CD4-positive, alpha-beta T cell treated with Interleukin-10 for 1 hour (primary cell): ENCODE data around the gene LHFPL6.

Source experiments
- DNase-seq: peaks from one replicate; pipeline ENCODE4 v3.0.0-alpha.2; 2020

Gene LHFPL6

DNA sequence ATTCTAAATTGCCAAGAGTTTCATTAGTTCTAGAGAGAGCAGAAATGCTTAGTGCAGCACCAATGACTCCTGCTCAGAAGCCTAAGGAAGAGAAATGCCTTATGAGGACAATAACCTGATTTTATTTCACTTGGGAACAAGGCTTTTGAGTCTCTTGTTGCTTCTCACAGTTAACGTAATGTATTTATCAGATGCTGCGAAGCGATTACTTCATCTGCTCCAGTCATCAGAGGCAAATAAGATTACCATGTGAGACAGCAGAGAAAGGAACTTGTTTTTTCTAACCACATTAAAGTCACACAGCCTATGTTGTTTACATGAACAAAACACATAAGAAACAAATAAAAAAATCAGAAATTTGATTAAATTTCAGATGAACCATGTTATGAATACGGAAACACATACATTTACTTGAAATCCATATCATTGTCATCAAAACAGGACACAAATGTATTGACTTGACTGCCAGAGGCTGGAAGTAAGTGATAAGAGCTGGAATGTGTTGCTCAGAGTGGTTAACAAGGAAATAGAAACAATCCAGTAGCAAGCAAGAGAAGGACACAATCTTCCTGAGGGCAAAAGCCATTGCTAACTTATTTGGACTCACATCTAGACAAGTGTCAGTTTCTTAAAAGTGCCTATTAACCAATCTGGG, 147.3 kb downstream of the LHFPL6 start:
- no peak for DNase-seq

DNA sequence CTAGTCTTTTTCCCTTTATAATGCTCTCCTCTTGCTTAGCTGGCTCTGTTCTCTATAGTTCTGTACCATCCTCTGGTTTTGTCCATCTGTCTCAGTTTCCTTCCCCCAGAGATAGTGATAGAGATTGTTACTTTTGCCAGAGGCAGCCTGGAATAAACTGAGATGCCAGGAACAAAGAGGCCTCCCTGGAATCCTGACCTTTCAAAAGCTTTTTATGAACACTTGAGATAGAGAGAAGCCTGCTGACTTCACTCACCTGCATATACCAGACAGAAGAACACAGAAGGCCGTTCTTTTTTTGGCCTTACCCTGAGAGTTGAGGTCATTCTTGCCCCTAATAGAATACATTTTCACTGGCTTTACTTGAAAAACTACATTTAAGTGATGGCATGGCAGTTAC, 150.2 kb downstream of the LHFPL6 start:
- no peak for DNase-seq

DNA sequence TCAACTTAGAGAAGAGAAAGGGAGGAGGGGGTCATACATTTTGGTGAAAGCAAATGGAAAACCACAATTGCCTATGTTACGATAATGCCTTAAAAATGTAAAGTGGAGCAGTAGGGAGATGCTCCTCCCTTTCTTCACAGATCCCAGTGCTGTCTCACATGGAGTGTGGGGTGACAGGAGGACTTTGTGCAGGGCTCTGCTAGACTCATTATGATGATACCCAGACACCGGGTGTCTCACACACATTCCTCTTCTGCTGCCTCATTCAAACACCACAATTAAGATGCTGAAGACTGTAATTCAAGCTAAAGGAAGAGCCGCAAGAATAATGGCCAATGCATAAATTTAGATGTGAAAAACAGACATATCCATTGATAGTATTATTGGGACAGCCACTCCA, 150.6 kb downstream of the LHFPL6 start:
- no peak for DNase-seq

DNA sequence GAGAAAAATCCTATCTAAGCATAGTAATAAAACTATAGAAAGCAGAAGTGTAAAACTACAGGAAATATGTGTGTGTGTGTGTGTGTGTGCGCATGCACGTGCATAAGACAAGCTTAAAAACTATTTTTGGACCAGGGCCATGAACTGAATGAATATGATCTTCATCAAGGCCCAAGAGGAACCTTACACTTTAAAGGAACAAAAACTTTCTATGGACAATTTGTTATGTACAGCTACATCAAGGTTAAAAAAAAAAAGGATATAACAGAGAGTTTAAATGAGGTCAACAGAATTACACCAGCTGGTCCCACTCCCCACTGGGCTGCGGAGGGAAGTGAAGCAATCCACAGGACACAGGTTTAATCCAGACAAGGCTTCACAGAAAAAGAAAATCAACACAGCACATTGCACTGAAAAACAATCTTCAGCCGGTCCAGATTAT, 151.1 kb downstream of the LHFPL6 start:
- peak; percentile 6 for DNase-seq

DNA sequence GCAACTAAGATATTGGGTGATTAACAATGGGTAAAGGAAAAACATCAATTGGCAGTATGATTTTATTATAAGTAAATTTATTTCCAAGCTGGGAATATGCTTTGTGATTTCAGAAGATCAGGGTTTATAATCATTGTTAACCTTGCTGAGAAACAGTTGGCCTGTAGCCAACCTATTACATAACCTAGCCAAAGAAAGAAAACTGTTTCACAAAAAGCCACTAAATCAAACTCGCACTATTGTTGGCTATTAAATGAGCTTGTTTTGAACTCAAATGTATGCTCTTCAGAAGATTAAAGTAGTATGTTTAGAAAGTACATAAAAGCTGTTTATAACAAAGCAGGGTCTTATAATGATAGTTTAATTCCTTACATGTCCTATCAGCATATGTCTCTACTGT, 151.7 kb downstream of the LHFPL6 start:
- DNase-seq = peak; percentile 2

DNA sequence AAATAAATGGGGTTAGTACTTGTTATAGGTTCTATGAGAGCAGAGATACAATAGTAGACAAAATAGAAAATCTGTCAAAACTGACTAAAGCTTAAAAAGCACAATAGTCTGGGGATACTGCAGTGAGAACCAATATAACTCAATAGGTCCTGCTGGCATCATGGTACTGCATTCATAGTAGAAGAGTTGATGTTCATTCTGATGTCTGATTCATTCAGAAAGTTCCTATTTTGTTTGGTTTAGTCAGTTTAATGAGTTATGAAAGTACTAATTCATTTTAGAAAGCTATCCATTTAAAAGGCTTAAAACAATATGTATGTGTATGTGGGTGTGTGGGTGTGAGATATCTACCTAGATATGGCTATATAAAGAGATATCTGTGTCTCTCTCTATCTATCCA, 152.8 kb downstream of the LHFPL6 start:
- DNase-seq = no peak

DNA sequence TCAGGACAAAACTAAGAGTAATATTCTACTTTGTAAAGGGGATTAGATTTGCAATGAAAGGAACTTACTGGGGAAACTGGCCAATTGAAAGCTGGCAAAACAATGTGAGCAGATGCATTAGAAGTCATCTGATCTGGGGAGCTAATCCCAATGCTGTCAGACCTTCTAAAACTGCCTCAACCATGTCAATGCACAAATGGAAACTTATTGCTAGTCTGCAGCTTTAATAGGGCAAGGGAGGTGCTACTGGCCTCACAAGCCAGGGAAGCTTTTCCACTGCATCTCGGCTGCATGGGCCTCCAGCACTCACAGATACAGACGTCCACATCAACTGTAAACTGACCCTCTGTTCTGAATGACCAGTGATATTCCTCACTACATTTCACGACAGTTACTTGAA, 154.2 kb downstream of the LHFPL6 start:
- no peak for DNase-seq

DNA sequence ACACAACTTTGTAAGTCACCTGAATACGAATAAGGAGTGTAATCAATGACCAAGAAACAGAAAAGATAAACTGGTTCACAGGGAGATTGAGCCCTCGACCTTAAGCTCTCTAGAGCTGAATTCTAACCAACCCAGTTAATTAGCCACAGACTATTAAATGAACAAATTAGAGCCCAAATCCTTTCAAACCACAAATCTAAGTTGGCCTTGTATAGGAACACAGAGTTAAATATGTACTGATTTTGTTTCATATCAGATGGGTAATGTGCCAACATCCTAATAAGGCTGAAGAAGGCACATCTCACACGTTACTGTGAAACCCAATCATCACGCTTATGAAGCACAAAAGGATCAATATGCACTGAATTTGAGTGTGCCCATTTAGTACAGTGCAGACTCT, 156.1 kb downstream of the LHFPL6 start:
- no peak for DNase-seq

DNA sequence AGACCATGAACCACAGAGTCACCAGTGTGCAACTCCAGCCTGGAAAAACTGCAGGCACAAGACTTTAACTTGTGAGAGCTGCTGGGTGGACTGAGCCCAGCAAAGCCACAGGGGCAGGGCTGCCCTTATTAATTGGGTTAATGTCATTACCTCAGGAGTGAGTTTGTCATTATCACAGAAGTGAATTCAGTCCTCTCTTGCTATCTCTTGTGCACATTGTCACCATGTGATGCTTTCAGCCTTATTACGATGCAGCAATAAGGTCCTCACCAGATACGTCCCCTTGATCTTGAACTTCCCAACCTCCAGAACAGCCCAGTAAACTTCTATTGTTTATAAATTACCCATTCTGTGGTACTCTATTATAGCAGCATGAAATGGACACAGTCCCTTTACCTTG, 158.1 kb downstream of the LHFPL6 start:
- DNase-seq = no peak

DNA sequence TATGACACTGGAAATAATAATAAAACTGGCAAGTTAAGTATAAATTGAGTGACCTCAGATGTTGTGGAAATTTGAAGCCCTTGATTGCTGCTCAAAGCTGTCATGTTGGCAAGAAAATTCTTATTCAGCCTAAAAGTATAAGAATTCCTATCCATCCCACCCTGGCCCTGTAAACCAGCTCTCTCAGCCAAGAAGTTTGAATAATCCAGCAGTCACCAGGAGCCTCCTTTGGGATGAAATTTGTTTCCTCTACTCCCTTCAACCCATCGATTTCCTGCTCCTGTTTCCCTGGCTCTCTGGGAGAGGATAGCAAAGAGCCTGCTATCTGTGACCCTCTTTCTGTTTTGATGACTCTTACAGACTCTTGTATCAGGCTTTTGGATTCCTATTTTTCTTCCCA, 169.3 kb downstream of the LHFPL6 start:
- DNase-seq = no peak

DNA sequence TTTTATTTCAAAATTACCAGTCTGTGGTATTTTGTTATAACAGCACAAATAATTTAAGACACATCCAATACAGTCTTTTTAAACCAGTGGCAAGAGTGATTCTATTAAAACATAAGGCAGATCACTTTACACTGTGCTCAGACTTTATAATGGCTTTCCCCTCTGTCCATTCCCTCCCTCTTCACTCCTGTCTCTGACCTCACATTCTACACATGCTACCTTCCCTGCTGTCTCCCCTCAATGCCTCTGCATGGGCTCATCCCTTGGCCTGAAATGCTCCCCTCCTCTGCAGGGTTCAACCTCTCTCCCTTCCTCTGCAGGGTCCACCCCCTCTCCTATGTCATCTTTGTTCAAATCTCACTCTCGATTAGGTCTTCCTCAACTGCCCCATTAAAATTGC, 170.8 kb downstream of the LHFPL6 start:
- no peak for DNase-seq

DNA sequence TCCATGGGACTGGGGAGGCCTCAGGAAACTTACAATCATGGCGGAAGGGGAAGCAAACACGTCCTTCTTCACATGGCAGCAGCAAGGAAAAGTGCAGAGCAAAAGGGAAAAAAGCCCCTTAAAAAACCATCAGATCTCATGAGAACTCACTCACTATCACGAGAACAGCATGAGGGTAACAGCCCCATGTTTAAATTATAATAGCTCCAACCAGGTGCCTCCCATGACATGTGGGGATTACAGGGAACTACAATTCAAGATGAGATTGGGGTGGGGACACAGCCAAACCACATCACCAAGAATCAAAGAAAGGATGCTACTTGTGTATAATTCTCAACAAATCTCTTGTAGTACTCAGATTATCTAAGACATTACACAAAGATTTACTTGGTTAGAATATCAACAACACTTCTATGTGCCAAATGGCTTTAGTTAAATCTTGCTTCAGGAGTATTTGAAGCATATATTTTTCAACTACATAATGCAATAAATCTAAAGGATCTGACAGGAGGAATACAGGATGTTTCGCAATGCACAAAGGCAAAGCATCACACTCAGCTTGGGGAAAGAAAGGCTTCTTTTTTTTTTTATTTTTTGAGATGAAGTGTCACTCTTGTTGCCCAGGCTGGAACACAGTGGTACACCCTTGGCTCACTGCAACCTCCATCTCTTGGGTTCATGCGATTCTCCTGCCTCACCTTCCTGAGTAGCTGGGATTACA, 180.0 kb downstream of the LHFPL6 start:
- DNase-seq = no peak

DNA sequence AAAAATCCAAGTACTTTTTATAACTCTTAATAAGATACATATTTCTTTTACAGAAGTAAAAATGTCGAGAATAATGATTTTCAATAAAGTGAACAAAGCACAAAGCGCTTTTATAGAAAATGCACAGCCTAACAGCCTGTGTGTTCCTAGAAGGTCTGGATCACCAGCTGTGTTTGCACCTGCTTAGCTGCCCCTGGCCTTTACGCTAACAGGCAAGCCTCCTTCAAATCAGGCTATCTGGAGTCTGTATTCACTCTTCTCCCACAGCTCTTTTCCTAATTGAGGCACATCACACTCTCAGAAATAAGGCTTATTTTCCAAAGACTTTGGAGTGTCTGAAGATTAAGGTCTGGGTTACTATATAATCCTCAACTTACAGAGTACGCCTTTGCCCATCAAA, 183.1 kb downstream of the LHFPL6 start:
- DNase-seq = no peak

DNA sequence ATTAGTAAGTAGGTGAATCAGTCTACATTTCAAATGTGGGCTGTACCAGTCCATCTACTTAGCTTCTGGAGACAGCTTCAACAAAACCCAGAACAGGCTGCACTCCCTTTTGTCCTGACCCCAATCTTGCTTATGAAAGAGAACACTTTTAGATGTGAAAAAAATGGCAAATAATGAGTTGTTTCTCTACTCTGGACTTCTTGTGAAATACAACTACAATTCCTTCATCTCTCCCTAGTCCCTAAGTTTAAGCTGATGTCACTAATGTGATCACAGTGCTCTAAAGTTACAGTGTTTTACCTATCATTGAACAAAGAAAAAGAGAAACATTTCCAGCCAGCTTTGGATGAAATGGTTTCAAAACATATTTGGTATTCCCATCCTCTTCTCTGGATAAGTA, 183.9 kb downstream of the LHFPL6 start:
- DNase-seq = no peak

DNA sequence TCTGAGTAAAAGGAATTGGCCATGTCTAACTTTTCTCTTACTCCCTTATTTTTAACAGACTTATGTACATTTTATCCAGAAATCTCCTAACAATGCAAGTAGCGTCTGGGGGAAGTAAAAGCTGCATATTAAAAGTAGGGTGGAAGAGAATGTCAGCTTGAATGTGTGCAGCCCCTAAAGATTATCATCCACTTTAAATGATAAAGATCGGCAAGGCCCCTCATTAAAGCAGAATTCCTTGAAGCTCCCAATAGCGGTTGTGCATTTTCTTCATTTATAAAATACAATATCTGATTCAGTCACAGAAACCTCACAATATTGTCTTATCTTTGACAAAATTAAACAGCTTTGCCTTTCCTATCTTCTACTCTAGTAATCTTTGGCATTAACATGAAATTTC, 184.6 kb downstream of the LHFPL6 start:
- no peak for DNase-seq

DNA sequence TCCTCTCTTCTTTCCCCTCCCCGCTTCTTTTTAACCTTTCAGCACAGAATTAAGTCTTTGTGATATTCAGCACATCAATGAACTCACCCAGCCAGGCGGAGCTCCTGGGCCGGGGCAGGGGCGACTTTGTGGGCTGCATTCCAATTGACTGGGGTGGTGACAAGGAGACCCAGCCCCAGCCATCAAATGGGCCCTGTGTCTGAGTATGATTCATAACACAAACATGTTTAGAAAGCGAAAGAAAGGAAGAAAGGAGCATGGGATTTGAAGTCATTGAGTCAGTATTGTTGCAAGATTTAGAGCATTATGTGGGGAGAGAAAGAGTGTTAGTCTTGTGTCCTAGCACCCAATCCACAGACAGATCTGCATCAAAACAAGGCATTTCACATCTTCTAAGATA, 185.3 kb downstream of the LHFPL6 start:
- DNase-seq = no peak

DNA sequence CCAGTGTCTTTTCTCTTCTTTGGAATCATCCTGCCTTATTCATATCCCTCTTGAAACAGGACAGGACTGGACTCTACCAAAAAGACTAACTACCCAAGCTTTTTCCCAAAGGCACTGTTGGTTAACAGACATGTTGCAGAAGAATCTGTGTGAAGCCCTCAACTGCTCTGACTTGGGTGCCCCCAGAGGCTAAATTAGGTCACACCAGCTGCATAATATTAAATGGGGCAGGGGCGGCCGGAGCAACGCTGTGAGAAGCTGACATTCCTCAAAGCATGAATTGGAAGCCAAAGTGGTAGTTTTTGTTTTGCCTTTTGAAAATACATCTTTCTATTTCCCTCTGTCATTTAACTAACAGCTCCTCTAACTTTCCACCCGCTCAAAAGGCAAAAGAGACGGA, 185.9 kb downstream of the LHFPL6 start:
- DNase-seq = no peak

DNA sequence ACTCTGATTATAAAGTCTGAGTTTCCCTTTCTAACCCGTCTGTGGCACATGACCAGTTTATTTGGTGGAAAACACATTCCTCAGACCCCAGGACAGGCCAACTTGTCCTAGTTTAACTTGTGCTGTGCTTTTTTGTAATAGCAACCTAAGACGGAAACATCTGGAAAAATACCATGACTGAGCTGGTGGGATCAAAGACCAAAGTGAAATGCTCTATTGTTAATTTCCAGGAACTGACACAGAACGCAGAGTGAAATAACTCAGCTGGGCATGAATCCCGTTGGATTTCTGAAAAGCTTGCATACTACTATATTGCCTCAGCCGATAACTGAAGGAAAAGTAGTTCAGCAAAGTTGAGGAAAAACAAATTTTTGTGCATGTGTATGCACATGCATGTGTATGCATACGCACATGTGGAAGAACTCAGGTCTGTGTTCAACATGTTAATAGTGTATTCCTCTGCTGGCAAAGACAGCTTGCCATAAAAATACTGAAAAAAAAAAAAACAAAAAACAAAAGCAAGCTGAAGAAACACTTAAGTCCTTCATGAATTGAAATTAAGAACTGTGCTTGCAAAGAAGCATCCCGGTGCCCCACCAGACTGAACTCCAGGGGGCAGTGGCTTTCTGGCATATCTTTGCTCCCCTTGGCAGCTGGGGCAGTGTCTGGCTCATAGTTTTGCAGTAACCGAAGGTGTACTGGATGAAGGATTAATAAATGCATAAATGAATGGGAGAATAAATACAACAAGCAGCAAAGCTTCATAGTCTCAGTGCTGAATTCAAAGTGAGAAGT, 187.8 kb downstream of the LHFPL6 start:
- no peak for DNase-seq

DNA sequence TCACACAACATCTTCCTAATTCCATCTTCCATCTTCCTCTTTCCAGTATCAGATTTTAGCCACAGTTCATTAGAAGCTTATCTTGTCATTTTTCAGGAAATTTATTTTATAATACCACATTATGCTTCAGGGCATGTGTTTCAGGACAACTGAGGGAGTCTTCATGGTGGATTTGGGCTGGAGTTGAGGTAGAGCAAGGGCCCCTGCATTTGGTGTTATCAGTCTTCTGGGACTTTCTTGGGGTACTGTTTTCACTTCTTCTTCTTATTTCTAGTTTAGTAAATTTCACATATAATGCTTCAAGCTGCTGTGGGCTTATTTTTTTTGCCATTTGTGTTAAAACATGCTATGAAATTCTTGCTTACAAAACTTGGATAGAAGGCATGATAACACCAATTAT, 188.7 kb downstream of the LHFPL6 start:
- DNase-seq = no peak

DNA sequence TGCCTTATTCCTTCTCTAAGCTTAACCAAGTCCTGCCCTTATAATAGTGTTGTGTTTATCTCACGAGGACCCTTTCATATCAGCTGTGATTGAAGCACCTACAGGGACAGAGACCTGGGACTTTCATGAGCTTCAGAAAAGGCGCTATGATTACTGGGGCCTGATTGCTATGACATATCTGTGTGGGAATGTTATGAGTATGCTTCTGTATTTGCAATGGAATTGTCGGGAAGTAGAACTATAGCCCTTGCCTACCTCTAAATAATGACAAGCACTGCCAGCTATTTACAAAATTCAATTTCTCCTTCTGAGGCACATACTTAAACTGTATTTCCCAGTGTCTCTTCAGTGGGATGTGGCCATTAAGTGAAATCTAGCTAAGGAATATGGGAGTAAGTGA, 191.5 kb downstream of the LHFPL6 start:
- DNase-seq = no peak

DNA sequence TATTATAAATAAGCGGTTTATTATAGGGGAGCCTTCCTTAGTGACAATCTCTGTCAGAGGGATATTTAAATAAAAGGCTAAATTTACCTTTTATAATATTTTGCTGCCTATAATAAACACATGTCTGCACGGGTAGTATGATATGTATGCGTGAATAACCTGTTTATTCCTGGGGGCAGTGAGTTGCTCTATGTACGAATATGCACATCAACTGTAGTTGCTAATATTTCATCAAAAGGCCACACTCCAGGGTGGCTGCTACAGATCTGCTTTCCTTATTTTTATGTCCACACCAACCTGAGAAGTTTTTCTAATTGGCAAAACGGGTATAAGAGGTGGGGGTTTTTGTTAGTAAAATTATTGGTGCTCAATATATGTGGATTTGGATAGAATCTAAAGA, 192.0 kb downstream of the LHFPL6 start:
- no peak for DNase-seq

DNA sequence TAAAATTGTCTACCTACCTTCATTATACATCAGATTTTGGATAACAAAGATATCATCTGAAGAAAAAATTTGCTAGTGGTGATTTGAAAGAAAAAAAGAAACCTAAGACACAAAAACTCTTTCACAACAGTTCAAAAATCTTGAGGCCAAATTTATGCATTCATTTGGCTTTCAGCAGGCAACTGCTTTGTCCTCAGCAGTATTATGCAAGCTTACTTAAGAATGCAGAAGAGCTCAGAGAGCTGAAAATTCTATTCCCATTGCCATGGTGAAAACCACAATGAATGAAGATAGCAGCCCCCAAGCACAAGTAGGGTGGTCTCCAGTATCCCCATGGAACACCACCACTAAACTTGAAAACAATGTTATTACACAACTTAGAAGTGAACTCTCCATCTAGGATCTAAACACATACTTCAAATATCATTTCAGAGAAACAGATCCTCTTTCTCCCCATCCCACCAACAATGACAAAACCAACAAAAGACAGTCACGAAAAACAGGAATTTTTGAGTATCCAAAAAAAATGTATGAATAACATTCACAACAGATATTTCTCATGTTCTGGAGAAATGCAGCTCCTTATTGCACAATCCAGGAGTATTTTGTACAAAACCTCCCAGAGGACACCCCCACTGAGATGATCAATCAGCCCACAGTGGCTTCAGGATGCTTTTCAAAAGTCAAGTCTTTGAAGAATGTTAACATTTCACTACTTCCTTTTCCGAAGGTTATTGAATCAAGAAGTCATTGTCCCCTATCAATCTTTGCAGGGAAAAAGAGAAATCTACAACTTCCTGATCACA, 192.7 kb downstream of the LHFPL6 start:
- DNase-seq = no peak

DNA sequence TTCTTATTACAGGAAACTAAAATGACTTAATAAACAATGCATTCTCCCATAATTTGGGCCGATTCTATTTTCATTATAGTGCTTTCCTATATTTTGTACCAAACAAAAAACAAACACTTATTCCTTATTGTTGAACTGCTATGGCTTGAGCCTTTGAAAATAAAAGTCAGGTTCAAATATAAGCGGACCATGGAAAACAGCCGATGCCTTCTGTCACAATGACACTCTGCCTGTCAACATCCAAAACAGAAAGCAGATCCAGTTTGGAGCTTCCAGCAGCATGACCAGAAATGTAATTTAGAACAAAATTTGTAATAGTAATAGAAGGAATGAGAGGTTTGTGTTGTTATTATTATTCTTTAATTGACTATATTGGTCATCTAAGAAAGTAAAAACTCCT, 194.5 kb downstream of the LHFPL6 start:
- DNase-seq = no peak
